GM12872 (cell line): ENCODE measurements around the gene NMUR1.

Experiments used
- CTCF ChIP-seq: IDR thresholded peaks from 3 replicates; pipeline ENCODE4 v1.5.1; 2011; ENCODE audit warnings: low read depth, mild to moderate bottlenecking, low read length, moderate library complexity; ENCODE audit not compliant: insufficient read depth

The NMUR1 gene

DNA sequence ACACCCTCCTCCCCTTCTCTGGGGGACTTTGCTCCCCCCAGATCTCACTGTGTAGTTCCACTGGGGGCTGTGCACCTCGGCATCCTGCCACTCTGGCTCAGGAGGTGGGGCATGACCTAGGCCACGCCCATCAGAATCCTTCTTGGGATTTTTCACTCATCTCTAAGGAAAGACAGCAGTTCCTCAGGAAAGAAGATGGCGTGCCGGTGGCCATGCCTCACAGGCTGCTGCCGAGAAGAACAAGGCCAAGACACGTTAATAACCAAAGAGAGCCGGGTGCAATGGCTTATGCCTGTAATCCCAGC lies 3.2 kb downstream of the NMUR1 start:
- no peak for TF ChIP-seq CTCF

DNA sequence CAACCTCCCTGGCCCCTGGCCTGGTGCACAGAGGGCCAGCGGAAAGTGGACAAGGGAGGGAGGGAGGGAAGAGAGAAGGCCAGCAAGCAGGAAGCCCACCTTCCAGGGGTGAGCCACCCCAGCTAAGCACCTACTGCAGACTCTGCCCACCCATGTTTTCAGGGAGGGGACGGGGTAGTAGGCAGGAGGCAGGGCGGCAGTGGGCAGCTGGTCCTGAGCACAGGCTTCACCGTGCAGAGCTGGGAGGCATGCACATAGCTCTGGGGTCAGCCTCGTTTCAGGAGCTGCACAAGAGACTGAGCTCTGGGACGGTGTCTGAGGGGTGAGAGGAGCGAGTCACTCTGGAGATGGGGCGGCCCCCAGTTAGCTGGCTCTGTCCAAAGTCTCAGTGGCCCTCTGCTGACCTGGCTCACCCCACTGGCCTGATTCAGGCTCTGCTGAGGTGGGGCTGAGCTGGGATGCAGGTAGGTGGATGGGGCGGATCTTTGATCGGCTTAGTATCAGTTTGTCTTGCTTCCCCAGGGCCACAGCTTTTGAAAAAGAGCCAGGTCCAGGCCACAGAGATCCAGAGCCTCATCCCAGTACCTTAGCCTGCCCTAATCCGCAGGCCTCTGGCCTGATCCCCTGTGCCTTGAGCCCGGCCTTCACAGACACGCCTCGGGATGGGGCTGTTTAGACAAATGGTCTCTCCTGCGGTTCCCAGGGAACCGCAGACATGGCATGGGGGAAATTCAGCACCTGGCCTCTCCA lies 3.7 kb downstream of the NMUR1 start:
- no peak for TF ChIP-seq CTCF

DNA sequence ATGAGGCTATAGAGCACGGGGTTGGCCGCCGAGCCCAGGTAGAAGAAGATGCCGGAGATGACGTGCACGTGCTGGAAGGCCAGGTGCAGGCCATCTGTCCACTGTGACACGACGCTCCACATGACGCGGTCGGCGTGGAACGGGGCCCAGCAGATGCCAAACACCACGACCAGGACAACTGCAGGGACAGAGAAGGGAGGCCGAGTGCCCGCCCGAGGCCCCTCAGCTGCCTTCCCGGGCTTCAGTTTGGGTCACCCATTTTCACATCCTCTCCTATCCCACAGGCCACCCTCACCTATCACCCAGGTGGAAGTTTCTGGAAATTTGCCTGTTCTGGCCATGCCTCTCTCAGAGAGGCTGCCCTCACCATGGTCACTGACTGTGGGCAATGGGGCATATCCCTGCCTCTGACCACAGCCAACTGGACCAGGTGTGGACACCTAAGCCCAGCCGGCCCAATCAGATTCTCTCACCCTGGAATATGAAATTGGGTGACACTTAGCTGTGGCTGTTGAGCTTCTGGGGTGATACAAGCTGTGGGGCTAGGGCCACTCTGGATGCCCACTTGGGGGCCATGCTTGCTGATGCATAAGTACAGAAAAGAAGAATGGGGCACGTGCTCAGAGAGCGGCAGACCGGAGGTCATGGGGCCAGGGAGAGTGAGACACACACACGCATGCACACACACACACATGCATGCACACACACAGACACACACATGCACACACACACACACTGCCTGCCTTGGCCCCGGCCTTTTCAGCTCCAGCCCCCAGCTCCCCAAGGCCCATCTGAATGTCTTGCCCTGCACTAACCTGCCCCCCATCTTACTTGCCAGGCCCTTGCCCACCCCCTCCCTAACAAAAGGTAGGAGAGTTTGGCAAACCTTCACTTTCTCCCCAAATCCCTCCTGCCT lies 4.7 kb downstream of the NMUR1 start:
- no peak for TF ChIP-seq CTCF

DNA sequence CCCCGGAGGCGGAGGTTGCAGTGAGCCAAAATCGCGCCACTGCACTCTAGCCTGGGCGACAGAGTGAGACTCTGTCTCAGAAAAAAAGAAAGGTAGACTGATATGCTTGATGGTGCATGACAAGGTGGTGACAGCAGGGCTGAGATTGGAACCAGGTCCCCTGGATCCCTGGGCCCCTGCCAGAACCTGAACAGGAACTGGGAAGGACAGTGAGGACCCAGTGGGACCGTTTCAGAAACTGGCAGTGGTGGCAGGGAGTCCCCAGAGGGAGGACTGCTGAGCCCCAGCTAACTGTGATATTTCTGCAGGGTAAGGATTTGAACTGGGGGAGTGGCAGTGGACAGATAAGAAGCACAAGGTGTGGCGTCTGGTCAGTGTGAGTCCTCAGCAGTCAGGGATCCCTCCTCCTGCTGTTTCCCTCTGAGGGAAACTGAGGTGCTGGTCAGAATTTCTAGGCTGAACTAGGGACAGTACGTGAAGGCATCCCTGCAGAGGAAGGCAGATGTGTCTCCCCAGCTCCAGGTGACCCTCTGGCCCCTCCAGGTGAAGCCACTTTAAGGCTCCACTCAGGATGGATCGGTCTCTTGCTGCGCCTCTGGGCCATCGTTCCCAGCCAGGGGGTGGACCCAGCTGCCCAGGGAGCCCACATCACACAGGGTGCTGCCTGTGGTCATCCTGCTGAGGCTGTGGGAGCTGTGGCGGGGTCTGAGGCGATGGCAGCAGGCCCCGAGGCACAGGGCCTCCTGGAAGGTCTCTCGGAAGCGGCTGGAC lies 5.6 kb downstream of the NMUR1 start:
- TF ChIP-seq CTCF, result no peak

- TF ChIP-seq CTCF, result no peak
These were observed 6.6 kb downstream of the NMUR1 start for GRCh38 chr2:231523451-231524285.

GRCh38 chr2:231522418-231523180 lies 7.6 kb downstream of the NMUR1 start:
- no peak for TF ChIP-seq CTCF
